ENCODE data around the gene EFHC2.

The EFHC2 gene

GRCh38 chrX:44106864-44107263 is 236.6 kb downstream of the EFHC2 start:
- H3K4me1 ChIP-seq (ENCODE audit: control insufficient read depth, insufficient read depth, low read length): no peaks in the 10 kb centered on the region
- no peaks in the 10 kb centered on the region for H3K36me3 ChIP-seq (ENCODE audit: control insufficient read depth, insufficient read depth, low read length)
- no peak overlapping the region for H3K9ac ChIP-seq (ENCODE audit: low read length)
- no peak overlapping the region for H3K4me3 ChIP-seq (ENCODE audit: low read length)
- H3K27me3 ChIP-seq (ENCODE audit: control insufficient read depth, insufficient read depth, low read length): no peaks in the 10 kb centered on the region
- H3K9me3 ChIP-seq (ENCODE audit: control insufficient read depth, low read length): no peaks in the 10 kb centered on the region

- H3K36me3 ChIP-seq (ENCODE audit: control insufficient read depth, insufficient read depth, low read length): no peaks in the 10 kb centered on the region
- no peaks in the 10 kb centered on the region for H3K9me3 ChIP-seq (ENCODE audit: control insufficient read depth, low read length)
- no peaks in the 10 kb centered on the region for H3K27me3 ChIP-seq (ENCODE audit: control insufficient read depth, insufficient read depth, low read length)
- H3K9ac ChIP-seq (ENCODE audit: low read length): no peak overlapping the region
- H3K4me1 ChIP-seq (ENCODE audit: control insufficient read depth, insufficient read depth, low read length): no peaks in the 10 kb centered on the region
- H3K4me3 ChIP-seq (ENCODE audit: low read length): no peak overlapping the region
Measured at GRCh38 chrX:44105228-44105913, 238.1 kb downstream of the EFHC2 start.

GRCh38 chrX:44104699-44105098 is 238.8 kb downstream of the EFHC2 start:
- no peaks in the 10 kb centered on the region for H3K4me1 ChIP-seq (ENCODE audit: control insufficient read depth, insufficient read depth, low read length)
- H3K9me3 ChIP-seq (ENCODE audit: control insufficient read depth, low read length): no peaks in the 10 kb centered on the region

GRCh38 chrX:44101281-44101680 is 242.2 kb downstream of the EFHC2 start:
- no peak overlapping the region for H3K4me3 ChIP-seq (ENCODE audit: low read length)
- H3K4me1 ChIP-seq (ENCODE audit: control insufficient read depth, insufficient read depth, low read length): no peaks in the 10 kb centered on the region
- H3K9ac ChIP-seq (ENCODE audit: low read length): no peak overlapping the region
- no peaks in the 10 kb centered on the region for H3K36me3 ChIP-seq (ENCODE audit: control insufficient read depth, insufficient read depth, low read length)
- H3K27me3 ChIP-seq (ENCODE audit: control insufficient read depth, insufficient read depth, low read length): no peaks in the 10 kb centered on the region
- no peaks in the 10 kb centered on the region for H3K9me3 ChIP-seq (ENCODE audit: control insufficient read depth, low read length)

More at GRCh38 chrX:44104699-44105098, 238.8 kb downstream of the EFHC2 start:
- no peaks in the 10 kb centered on the region for H3K27me3 ChIP-seq (ENCODE audit: control insufficient read depth, insufficient read depth, low read length)
- no peak overlapping the region for H3K9ac ChIP-seq (ENCODE audit: low read length)
- no peak overlapping the region for H3K4me3 ChIP-seq (ENCODE audit: low read length)
- H3K36me3 ChIP-seq (ENCODE audit: control insufficient read depth, insufficient read depth, low read length): no peaks in the 10 kb centered on the region

- Histone ChIP-seq H3K4me1 (ENCODE audit: control insufficient read depth, insufficient read depth, low read length) (no peaks in the 10 kb centered on the region), H3K27me3 (ENCODE audit: control insufficient read depth, insufficient read depth, low read length) (no peaks in the 10 kb centered on the region), H3K9me3 (ENCODE audit: control insufficient read depth, low read length) (no peaks in the 10 kb centered on the region), H3K36me3 (ENCODE audit: control insufficient read depth, insufficient read depth, low read length) (no peaks in the 10 kb centered on the region), H3K4me3 (ENCODE audit: low read length) (no peak overlapping the region), H3K9ac (ENCODE audit: low read length) (no peak overlapping the region)
Measured at GRCh38 chrX:44099366-44099765, 244.1 kb downstream of the EFHC2 start.
